Measurements from ENCODE around the gene SVIL. TPM values are rescaled to one million over a fixed set of nuclear protein-coding genes. Genes with fewer than 3 reads are reported as not detected.
"Not testable (repeated sequence)": the region's sequence is repeated elsewhere in the genome, so short reads cannot be mapped to it uniquely, and the experiment has no call there.

SVIL gene
- polyA plus RNA-seq, 1 experiment = 5.7 TPM

- TF ChIP-seq CTCF (IDR thresholded peaks at IDR 0.05; ENCODE audit: insufficient read depth, low read depth, low read length) = no peak
- CTCF ChIA-PET = no interaction called here
- Histone ChIP-seq H3K27me3 (ENCODE audit: control insufficient read depth, insufficient read depth, low read length) (peaks cover 8% of the 10 kb centered on the region), H3K4me3 (ENCODE audit: low read depth, low read length) (no peak overlapping the region), H3K36me3 (ENCODE audit: control insufficient read depth, insufficient read depth, low read length) (no peaks in the 10 kb centered on the region)
- POLR2A ChIA-PET = no interaction called here
- DNase-seq (ENCODE audit: low read depth) = no peak
These were observed 5.8 kb downstream of the SVIL start for GRCh38 chr10:29628912-29629526.

- no peak for TF ChIP-seq CTCF (IDR thresholded peaks at IDR 0.05; ENCODE audit: insufficient read depth, low read depth, low read length)
- ChIA-PET POLR2A (no interaction called here), CTCF (no interaction called here)
These were observed 6.5 kb downstream of the SVIL start for GRCh38 chr10:29628311-29628710.

GRCh38 chr10:29627201-29628132 lies 7.3 kb downstream of the SVIL start:
- Histone ChIP-seq H3K36me3 (ENCODE audit: control insufficient read depth, insufficient read depth, low read length) (no peaks in the 10 kb centered on the region), H3K27me3 (ENCODE audit: control insufficient read depth, insufficient read depth, low read length) (peaks cover 8% of the 10 kb centered on the region), H3K4me3 (ENCODE audit: low read depth, low read length) (no peak overlapping the region)
- POLR2A ChIA-PET = interaction anchor here (0.6 kb wide), 1 partner anchor 549 kb away, joined by 4 read pairs; no protein-coding TSS in a partner anchor
- CTCF ChIA-PET = no interaction called here
- no peak for TF ChIP-seq CTCF (IDR thresholded peaks at IDR 0.05; ENCODE audit: insufficient read depth, low read depth, low read length)
- DNase-seq (ENCODE audit: low read depth) = no peak

More at GRCh38 chr10:29628311-29628710, 6.5 kb downstream of the SVIL start:
- DNase-seq (ENCODE audit: low read depth) = no peak
- Histone ChIP-seq H3K36me3 (ENCODE audit: control insufficient read depth, insufficient read depth, low read length) (no peaks in the 10 kb centered on the region), H3K27me3 (ENCODE audit: control insufficient read depth, insufficient read depth, low read length) (peaks cover 8% of the 10 kb centered on the region), H3K4me3 (ENCODE audit: low read depth, low read length) (no peak overlapping the region)

- H3K4me3 ChIP-seq (ENCODE audit: low read depth, low read length); H3K36me3 ChIP-seq (ENCODE audit: control insufficient read depth, insufficient read depth, low read length); H3K27me3 ChIP-seq (ENCODE audit: control insufficient read depth, insufficient read depth, low read length); DNase-seq (ENCODE audit: low read depth); POLR2A ChIA-PET: not testable (repeated sequence)
- CTCF ChIA-PET = interaction anchor here (0.6 to 1.0 kb wide), 3 partner anchors 34 to 117 kb away, joined by 3 to 4 read pairs (median 3); no protein-coding TSS in a partner anchor
These were observed 10.4 kb downstream of the SVIL start for GRCh38 chr10:29624357-29624756.

GRCh38 chr10:29623797-29624196 lies 11.0 kb downstream of the SVIL start:
- no peak for DNase-seq (ENCODE audit: low read depth)
- H3K27me3 ChIP-seq (ENCODE audit: control insufficient read depth, insufficient read depth, low read length) = peaks cover under 1% of the 10 kb centered on the region
- H3K4me3 ChIP-seq (ENCODE audit: low read depth, low read length) = no peak overlapping the region
- CTCF ChIA-PET = interaction anchor here (0.6 to 1.0 kb wide), 4 partner anchors 11 to 118 kb away, joined by 3 to 4 read pairs (median 3); partner anchors contain the start of gene SVIL
- POLR2A ChIA-PET = no interaction called here
- TF ChIP-seq CTCF (IDR thresholded peaks at IDR 0.05; ENCODE audit: insufficient read depth, low read depth, low read length) = no peak
- H3K36me3 ChIP-seq (ENCODE audit: control insufficient read depth, insufficient read depth, low read length) = no peaks in the 10 kb centered on the region

All from BJ (cell line).